HG03442 (cell line): Measurements from ENCODE around the gene COA8.
"Not testable (repeated sequence)": the region's sequence is repeated elsewhere in the genome, so short reads cannot be mapped to it uniquely, and the experiment has no call there.

Source experiments
- ATAC-seq: cut with Tn5 transposase; IDR thresholded peaks from one replicate; pipeline ENCODE4 v1.9.1; 2021; ENCODE audit warnings: mild to moderate bottlenecking, moderate library complexity; ENCODE audit not compliant: unreplicated experiment

COA8 gene

DNA sequence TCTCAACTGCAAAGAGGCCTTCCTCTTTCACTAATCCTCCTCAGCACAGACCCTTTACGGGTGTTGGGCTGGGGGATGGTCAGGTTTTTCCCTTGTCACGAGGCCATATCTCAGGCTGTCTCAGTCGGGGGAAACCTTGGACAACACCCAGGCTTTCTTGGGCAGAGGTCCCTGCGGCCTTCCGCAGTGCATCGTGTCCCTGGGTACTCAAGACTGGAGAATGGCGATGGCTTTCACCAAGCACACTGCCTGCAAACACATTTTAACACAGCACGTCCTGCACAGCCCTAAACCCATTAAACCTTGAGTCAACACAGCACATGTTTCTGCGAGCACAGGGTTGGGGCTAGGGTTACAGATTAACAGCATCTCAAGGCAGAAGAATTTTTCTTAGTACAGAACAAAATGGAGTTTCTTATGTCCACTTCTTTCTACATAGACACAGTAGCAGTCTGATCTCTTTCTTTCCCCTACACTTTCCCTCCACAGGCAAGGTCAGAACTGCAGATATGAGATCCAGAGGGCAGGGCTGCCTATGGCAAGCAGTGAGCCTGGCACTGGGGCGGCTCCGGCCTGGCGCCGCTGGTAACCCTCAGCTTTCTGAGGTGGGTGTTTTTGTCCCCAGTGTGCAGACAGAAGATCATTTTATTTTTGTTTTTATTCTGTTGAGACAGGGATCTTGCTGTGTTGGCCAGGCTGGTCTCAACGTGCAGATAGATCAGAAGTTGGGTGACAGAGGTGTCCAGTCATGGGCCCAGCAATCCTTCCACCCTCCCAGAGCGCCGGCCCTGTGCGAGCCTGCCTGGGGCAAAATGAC, 37.1 kb upstream of the COA8 start:
- not testable (repeated sequence) for ATAC-seq

DNA sequence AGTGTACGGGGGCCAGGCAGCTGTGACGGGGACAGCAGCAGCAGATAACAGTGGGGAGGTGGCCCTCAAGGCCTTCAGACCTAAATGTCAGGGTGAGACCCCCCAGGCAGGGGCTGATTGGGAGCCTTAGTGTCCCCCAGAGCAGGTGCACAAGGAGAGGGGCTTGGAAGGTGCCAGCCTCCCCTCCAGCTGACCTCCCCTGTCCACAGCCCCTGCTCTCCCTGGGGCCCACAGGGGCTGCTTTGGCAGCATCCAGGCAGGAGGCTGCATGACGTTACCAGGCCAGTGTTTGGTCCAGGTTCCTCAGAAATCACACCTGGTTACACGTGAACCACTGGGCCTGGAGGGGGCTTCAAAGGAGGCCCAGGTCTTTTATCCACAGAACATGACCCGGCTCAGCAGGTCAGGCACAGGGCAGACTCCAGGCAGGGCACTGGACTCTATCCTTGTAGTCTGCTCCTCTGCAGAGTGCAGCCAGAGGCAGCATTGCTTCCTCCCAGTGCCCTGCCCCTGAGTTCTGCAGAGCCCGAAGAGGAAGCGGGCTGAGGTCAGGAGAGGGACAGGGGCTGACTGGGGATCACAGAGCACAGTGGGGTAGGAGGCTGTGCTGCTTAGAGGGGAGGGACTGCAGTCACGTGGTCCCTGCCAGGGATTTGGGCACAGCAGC, 36.4 kb upstream of the COA8 start:
- ATAC-seq = no peak

DNA sequence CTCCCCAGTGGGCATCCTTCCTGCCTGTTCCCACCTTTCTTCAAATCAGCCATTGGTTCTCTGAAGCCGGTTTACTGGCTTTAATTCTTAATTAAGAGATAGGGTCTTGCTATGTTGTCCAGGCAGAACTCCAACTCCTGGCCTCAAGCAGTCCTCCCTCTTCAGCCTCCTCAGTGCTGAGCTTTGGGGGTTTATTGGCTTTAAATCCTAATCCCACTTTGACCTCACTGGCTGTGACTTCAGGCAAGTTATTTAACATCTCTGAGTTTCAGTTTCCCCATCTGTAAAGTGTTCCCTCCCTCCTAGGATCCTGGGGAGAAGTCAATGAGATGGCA, 35.9 kb upstream of the COA8 start:
- no peak for ATAC-seq

DNA sequence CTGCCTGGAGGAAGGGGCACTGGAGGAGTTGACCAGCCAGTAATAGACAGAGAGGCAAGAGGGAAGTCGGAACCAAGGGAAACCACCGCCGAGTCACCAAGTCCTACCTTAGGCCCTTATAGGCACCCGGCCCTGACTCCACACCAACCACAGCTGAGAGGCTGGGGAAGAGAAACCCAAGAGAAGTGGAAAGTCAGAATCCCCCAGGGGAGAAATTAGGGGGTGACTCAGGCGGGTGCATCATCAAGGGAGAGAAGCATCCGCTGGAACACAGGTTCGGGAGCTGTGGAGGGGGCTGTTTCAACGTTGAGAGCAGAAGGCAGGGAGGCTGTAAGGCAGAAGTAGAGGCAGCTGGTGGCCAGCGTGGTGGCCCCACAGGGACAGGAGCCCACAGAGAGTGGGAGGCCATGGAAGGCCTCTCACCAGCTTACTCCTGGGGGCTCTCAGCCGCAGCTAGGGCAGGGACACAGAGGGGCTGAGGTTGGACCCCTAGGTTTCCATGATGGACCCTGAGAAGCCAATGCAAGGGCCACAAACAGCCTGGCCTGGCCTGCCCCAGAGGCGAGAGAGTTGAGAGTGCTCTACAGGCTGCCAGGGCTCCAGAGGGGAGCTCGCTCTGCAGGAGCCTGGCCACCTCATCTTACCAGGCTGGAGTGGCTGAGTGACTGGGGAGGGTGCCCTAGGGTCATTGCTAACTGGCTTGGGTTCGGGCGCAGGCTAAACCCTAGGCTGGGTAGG, 35.2 kb upstream of the COA8 start:
- peak; percentile 74 for ATAC-seq

DNA sequence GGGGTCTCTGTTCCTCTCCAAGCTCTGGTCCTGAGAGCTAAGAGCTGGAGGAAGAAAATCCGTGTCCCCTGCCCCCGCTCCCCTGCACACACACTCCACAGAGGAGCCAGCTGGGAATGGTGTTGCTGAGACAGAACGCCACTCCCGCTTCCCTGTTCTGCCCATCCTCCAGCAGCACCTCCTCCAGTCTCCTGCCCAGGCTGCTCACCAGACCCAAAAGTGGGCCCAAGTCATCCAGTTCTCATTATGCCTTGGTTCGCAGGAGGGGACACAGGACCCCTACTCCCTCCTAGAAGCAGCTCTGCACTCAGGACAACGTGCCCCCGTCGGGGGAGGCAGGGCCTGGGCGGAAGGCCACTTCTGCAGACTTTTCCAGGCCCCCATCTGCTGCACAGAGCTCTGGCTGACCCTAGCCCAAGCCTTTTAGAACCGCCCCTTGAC, 34.6 kb upstream of the COA8 start:
- no peak for ATAC-seq

DNA sequence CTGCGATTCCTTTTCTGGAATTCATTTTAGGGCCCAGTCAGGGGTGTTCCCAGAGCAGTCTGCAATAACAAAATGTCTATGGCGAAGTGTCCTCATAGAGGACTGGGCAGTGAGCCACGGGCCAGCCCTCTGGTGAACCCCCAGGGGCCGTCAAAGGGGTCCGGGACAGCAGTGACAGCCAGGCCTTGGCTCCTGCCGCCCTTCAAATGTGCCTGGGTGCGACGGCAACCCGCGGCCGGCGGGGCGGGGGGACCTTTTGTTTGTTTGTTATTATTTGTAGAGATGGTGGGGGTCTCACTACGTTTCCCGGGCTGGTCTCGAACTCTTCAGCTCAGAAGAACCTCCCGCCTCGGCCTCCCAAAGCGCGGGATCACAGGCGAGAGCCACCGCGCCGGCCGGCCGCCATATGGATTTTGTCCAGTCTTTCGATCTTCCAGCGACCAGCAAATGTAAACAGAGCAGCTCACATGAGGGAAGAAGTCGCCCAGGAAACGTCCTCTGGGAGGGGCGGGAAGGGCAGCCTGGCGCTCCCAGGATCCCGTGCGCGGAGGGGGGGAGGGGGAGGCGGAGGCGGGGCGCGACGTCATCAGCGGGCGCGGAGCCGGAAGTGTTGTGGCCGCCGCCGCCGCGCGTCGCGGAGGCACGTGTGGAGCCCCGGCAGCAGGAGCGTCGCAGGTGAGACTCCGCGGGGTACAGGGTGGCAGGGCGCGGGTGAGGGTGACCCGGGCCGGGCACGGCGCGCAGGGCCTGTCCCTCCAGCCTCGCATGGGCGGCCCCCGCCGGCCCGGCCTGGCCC, 34.0 kb upstream of the COA8 start, which contains the start of gene TRMT61A:
TSS of gene TRMT61A (plus strand) at position 610 of the 796 bp plus-strand sequence. CDS start 783 bp downstream, outside the sequence.
- ATAC-seq = peak; percentile 43

DNA sequence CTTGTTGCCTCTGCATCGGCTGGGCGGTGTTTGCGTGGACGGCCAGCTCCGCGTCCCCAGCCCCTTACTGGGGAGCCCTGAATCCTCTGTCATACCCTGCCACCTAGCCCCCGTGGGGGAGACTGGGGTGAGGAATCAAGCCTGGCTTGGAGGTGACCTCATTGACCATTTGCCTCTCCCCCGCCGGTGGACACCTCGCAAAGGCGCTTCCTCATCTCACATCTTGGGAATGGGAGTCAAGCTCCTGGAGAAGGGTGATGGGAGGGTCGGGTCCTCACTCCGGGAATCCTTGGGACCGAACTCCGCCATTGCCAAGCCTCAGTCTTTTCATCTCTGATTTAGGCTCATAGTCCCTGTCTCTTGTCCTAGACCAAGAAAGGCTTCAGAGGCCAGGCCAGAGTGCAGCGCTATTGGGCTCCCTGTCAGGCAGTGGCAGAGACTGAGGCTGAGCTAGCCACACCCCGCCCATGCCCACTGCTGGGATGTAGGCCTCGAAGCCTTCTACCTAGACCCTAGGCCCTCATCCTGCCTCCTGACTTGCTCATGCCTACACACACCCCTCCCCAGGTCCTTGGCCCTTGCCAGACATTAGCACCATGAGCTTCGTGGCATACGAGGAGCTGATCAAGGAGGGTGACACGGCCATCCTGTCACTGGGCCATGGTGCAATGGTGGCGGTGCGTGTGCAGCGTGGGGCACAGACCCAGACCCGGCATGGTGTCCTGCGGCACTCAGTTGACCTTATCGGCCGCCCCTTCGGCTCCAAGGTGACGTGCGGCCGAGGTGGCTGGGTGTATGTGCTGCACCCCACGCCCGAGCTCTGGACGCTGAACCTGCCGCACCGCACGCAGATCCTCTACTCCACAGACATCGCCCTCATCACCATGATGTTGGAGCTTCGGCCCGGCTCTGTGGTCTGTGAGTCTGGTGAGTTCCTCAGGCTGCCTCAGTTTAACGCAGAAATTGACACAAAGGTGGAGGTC, 33.1 kb upstream of the COA8 start:
- ATAC-seq = no peak

DNA sequence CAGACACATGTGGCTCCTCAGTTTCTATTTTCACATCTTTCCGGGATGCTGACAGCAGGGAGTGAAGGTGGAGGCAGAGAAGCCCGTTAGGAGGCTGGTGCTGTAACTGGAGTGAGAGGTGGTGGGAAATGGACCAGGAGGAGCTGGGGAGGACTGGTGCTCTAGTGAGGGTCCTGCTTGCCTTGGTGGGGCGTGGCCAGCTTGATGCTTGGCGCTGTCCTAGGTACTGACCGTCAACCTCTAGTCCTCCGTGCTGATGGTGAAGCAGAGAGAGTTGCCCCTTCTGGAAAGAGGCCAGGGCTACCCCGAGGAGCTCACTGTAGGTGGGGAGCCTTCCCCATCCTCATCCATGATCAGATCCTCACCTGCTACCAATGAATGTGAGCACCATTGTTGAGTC, 32.4 kb upstream of the COA8 start:
- ATAC-seq = no peak

DNA sequence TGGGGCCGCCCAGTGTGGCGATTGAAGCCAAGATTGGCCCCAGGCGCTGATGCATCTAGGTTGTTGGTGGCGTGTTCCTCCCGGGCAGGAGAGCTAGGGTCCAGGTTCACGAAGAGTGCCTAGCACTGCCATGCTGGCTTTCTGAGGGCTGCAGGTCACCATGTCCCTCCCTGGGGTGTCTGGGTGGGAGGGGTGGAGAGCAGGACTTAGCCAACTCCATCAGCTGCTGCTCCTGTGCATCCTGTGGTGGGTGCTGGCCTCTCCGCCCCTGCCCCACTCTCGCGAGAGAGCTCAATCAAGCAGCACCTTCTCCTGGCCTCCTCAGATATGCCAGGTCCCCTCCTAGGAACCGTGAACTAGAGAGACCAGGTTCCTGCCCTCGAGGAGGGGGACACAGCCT, 31.9 kb upstream of the COA8 start:
- ATAC-seq = no peak

DNA sequence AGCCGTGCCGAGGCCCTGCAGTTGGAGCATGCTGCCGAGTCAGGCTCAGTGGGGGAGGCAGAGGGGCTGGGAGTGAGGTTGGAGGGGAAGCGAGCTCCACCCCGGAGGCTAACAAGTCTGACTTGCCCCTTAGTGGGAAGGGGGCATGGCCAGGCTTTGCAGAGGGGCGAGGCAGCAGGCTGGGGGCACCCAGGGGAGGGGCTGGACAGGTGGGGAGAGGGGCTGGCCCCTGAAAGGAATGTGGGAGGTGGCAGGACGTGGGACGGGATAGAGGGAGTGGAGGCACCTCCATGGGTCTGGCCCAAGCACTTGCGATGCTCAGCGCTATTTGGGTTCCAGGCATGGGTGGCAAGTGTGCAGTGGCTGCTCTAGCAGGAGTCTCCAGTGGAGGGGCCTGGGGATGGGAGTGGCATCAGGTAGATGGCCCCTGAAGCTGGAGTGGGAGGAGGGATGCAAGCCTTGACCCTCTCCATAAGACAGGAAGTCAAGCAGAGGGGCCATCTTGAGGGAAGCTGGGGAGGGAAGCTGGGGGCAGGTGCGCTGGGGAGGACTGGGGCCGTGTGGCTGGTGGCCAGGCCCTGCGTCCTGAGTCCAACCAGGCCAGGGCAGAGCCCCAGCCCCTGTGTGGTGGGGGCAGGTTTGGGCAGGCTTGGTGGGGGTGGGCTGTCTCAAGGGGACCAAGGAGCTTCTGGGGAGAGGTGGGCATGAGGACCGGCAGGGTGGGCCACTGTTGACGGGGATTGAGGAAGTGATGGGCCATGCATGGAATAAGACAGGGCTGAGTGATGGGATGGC, 31.1 kb upstream of the COA8 start:
- no peak for ATAC-seq

DNA sequence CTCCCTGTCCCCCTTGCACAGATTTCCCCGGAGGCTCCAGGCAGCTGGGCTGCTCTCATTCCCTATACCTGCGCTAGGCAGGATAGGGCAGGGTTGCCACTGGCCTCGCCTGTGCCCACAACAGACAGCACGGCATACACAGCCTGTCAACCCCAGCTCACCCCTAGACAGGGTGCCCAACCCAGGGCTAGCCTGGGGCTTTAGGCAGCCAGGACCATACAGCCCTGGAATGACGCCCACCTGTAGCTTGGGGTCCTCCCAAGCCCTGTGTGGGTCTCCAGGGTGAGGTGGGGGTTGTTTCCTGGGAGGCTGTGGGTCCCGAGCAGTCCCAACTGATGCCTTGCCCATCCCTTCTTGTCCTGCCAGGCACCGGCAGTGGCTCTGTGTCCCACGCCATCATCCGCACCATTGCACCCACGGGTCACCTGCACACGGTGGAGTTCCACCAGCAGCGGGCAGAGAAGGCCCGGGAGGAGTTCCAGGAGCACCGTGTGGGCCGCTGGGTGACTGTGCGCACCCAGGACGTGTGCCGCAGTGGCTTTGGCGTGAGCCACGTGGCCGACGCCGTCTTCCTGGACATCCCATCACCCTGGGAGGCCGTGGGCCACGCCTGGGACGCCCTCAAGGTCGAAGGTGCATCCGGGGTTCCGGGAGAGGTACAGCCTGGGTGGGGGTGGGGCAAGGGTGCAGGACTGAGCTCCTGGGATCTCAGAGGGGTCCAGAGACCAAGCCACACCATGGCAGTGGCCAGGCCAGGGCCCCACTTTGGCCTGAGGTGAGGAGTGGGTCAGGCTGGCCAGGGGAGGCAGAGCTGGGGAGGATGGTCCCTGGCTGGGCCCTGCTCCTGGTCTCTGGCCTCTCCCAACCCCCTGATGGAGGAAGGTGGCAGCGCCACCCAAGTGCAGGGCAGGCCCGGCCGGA, 30.3 kb upstream of the COA8 start:
- ATAC-seq = no peak

DNA sequence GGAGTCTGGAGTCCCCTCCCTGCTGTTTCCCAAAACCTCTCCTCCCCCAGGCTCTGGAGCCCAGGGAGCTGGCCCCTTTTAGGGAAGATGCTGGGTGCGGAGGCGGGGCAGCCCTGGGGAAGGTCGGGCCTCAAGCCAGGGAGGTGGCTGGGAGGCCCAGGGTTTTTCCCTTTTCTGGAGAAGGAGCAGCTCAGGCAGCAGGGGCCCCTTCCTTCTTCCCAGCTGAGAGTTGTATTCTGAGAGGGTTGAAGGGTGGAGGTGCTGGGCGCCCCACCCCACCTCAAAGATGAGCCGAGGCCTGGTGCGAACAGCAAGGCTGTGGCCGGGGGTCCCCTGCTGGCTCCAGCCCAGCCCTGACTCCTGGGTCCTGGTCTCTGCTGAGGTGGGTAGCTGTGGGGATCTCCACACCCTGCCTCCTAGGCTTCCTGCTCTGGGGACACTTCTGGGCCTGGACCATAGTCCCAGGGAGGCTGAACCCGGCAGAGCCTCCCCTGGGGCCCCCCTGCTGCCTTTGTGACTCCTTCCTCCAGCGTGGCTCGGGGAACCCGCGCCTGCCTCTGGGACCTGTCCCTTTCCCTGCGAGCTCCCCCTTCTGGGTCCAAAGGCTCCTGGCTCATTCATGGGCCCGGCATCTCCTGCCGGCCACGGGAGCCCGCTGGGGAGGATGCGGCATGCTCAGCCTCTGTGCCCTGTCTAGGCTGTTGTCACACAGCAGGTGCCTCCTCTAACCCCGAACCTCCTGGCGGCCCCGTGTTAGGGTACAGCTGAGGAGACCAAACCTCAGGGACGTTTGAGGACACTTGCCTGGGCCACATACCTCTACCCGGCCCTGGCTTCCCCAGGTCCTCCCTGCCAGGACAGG, 29.4 kb upstream of the COA8 start:
- no peak for ATAC-seq

DNA sequence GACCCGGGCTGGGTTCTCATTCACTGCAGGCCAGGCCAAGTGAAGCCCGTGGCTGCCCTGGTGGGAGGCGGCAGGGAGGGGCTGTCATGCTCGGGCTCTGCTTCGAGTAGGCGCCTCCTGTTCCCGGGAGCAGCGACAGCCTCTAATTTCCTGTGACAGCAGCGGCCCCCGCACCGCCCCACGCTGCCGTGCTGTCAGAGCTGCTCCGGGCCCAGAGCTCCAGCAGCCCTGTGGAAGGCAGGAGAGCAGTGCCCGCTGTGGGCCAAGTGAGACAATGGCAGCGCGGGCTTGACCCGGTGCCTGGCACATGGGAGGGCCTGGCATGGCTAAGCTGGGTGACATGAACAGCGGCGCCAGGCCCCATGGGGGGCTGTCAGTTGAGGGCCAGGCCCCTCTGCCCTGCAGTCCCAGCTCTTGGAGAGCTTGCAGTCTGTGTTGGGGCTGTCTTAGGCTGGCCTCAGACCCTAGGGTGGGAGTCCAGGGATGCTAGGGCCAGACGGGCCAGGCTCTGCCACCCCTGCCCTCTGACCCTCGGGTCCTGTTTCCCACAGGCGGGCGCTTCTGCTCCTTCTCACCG, 28.7 kb upstream of the COA8 start:
- no peak for ATAC-seq

DNA sequence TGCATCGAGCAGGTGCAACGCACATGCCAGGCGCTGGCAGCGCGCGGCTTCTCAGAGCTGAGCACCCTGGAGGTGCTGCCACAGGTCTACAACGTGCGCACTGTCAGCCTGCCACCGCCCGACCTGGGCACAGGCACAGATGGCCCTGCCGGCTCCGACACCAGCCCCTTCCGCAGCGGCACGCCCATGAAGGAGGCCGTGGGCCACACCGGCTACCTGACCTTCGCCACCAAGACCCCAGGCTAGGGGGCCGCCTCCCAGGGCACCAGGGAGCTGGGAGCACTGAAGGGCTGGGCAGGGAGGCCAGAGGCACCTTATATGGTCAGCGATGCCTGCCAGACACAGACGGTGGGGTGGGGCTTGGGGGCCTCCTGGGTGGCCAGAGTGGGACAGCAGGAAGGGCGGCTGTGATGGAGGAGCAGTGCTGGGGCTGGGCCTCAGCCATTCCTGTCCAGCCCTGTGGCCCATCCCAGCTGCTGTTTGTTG, 28.1 kb upstream of the COA8 start:
- no peak for ATAC-seq

DNA sequence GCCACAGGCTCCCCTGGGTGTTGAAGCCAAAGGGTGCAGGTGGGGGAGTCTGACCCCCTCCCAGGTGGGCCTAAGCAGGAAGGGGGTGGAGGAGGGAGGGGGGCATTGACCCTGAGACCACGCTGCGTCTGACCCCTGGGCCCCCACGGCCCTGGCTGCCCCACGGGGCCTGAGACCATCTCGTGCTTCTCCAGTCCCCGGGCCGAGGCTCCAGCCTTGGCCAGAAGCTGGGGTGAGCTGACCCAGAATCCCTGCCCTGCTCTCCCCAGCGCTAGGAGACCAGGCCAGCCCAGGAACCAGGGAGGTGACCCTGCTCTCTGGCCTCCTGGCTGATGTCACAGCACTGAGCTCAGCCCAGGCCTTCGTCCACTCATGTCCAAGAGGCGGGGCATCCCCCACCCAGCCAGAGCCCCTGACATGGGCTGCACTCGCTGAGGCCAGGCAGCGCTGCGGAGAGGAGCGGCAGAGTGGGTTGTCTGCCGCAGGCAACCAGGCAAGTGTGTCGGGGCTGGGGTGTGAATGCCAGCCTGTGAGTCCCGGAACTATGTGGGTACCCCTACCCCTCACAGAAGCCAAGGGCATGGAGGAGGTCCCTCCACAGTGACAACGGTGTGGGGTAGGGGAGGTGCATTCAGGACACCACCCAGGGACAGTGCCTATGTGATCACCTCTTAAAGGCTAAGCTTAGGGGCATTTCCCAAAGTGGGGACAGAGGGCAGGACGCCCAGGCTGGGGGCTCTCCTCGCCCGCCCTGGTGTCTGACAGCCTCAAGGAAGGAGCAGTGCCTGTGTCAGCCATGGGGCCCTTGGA, 27.5 kb upstream of the COA8 start:
- ATAC-seq = no peak
